K562 (cell line): ENCODE measurements around the gene METTL25B. TPM values are rescaled to one million over a fixed set of nuclear protein-coding genes. Genes with fewer than 3 reads are reported as not detected.
A peak's percentile ranks its signal among the peaks of the same experiment; 100 is the strongest.

Experiments
- ARID1B ChIP-seq: fragments of 450-650 bp; IDR thresholded peaks from 2 replicates; pipeline ENCODE4 v1.6.1; 2016; ENCODE audit warnings: antibody characterized with exemption, mild to moderate bottlenecking, inconsistent platforms
- CBX3 ChIP-seq, 2 experiments: IDR thresholded peaks; 1 replicate in 1 of 2; 2 replicates in 1 of 2; pipeline ENCODE4 v1.6.1; 2012; ENCODE audit warnings: inconsistent platforms in 2 of 2, low read length in 2 of 2, borderline replicate concordance in 1 of 2, control low read depth in 1 of 2
- CBX8 ChIP-seq: fragments of 200-600 bp; sonication (generic); IDR thresholded peaks from 2 replicates; pipeline ENCODE4 v1.6.1; 2012; ENCODE audit warnings: borderline replicate concordance, mixed run types, low read depth, mild to moderate bottlenecking, moderate library complexity, mixed read lengths, low read length, control low read depth, inconsistent platforms; ENCODE audit not compliant: poor library complexity, severe bottlenecking; ENCODE audit errors: extremely low read depth
- CCNT2 ChIP-seq: IDR thresholded peaks from 2 replicates; pipeline ENCODE4 v1.6.1; 2011; ENCODE audit warnings: borderline replicate concordance, low read depth, mild to moderate bottlenecking, moderate library complexity, mixed read lengths, low read length; ENCODE audit not compliant: insufficient read length; ENCODE audit errors: extremely low read depth
- FOXK2 ChIP-seq, 2 experiments: fragments of 450-650 bp; IDR thresholded peaks in 1 of 2; conservative IDR thresholded peaks in 1 of 2; 2 replicates each; pipeline ENCODE4 v1.6.1; 2016; ENCODE audit warnings: low read depth in 2 of 2, mild to moderate bottlenecking in 1 of 2
- HCFC1 ChIP-seq: IDR thresholded peaks from 2 replicates; pipeline ENCODE4 v1.6.1; 2012; ENCODE audit warnings: low read depth, low read length, improper control_type of control experiment
- MCM5 ChIP-seq: fragments of 450-650 bp; IDR thresholded peaks from 2 replicates; pipeline ENCODE4 v1.6.1; 2016; ENCODE audit warnings: low read depth
- NRF1 ChIP-seq, 2 experiments: fragments of 450-650 bp; IDR thresholded peaks in 1 of 2; conservative IDR thresholded peaks in 1 of 2; 2 replicates each; pipeline ENCODE4 v1.6.1; 2014; ENCODE audit warnings: mild to moderate bottlenecking in 2 of 2
- PPARD ChIP-seq: fragments of 250-450 bp; sonication (Bioruptor Pico); IDR thresholded peaks from 2 replicates; pipeline ENCODE4 v1.8.0; 2022; ENCODE audit warnings: inconsistent platforms, mild to moderate bottlenecking, moderate library complexity
- SIN3B ChIP-seq: fragments of 450-650 bp; IDR thresholded peaks from 2 replicates; pipeline ENCODE4 v1.6.1; 2017; ENCODE audit warnings: low read depth, mild to moderate bottlenecking, moderate library complexity
- YBX1 ChIP-seq: fragments of 450-650 bp; IDR thresholded peaks from 2 replicates; pipeline ENCODE4 v1.7.1; 2016; ENCODE audit warnings: mild to moderate bottlenecking
- ZNF133 ChIP-seq: fragments of 250-450 bp; sonication (Bioruptor Pico); IDR thresholded peaks from 2 replicates; pipeline ENCODE4 v1.4.0; 2020; ENCODE audit warnings: mild to moderate bottlenecking
- ZNF592 ChIP-seq: fragments of 450-650 bp; IDR thresholded peaks from 2 replicates; pipeline ENCODE4 v1.6.1; 2017; ENCODE audit warnings: antibody characterized with exemption, mild to moderate bottlenecking
- polyA plus RNA-seq, 8 experiments: library from polyadenylated mRNA; depleted of rRNA in 4 of 8; stranded (reverse) in 5 of 8; unstranded in 3 of 8; fragments of >200 nt; fragmentation: Nextera tagmentation in 2 of 8; fragmentation: Illumina TruSeq in 1 of 8; extraction: Ambion mirVana in 2 of 8; extraction: Trizol in 1 of 8; gene quantifications; 2 replicates each; pipeline versions ENCODE4 v1.2.1 to v1.2.3, GENCODE V29; 2011 to 2014; ENCODE audit warnings: inconsistent platforms in 1 of 8, missing spikeins in 1 of 8
- total RNA-seq, 7 experiments: library from RNA; depleted of rRNA in 6 of 7; stranded (reverse); fragments of >200 nt in 6 of 7; fragmentation: Illumina TruSeq in 2 of 7; extraction: Trizol in 2 of 7; gene quantifications; 2 replicates each; pipeline versions ENCODE4 v1.2.1 to v1.2.3, GENCODE V29; 2011 to 2021; ENCODE audit warnings: low replicate concordance in 1 of 7
- TF ChIP-seq, protein P1 (sequence below): fragments of 450-650 bp; IDR thresholded peaks from 2 replicates; pipeline ENCODE4 v1.6.1; 2014; ENCODE audit warnings: low read depth, mild to moderate bottlenecking, moderate library complexity, borderline replicate concordance

METTL25B gene
- total and polyA plus RNA-seq, 9 of the 15 experiments (the other 6 are each of a cell fraction or from before 2014, with no cell fraction given) = 7.7 to 48.3 (median 33.1) TPM

- TF ChIP-seq ZNF592 = peak; percentile 83
- no peak for TF ChIP-seq ZNF133 (CRISPR knock-in tag)
- no peak for TF ChIP-seq ARID1B
- no peak for TF ChIP-seq CCNT2
- no peak for TF ChIP-seq PPARD
- TF ChIP-seq NRF1 (conservative IDR thresholded peaks at IDR 0.05 in 1 of 2, IDR thresholded peaks at IDR 0.05 in 1 of 2) = peak; percentile 99 to 100
- TF ChIP-seq HCFC1 = peak; percentile 99
- TF ChIP-seq FOXK2 (conservative IDR thresholded peaks at IDR 0.05 in 1 of 2, IDR thresholded peaks at IDR 0.05 in 1 of 2; ENCODE audit: low read depth in 2 of 2) = peak; percentile 87 to 92
- TF ChIP-seq, protein P1, sequence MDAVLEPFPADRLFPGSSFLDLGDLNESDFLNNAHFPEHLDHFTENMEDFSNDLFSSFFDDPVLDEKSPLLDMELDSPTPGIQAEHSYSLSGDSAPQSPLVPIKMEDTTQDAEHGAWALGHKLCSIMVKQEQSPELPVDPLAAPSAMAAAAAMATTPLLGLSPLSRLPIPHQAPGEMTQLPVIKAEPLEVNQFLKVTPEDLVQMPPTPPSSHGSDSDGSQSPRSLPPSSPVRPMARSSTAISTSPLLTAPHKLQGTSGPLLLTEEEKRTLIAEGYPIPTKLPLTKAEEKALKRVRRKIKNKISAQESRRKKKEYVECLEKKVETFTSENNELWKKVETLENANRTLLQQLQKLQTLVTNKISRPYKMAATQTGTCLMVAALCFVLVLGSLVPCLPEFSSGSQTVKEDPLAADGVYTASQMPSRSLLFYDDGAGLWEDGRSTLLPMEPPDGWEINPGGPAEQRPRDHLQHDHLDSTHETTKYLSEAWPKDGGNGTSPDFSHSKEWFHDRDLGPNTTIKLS = peak; percentile 97
- peak; percentile 37; the same call in 1 of the 2 replicates for TF ChIP-seq SIN3B
- TF ChIP-seq CBX3 (IDR thresholded peaks at IDR 0.05; ENCODE audit: borderline replicate concordance in 1 of 2, low read length in 2 of 2) = peak in 1 of 2 experiments; percentile 54; a peak in 1 of 3 replicates
- no peak for TF ChIP-seq YBX1
- no peak for TF ChIP-seq MCM5
- no peak for TF ChIP-seq CBX8
Observed at GRCh38 chr1:156740741-156741480, 12.6 kb downstream of the METTL25B start, which contains the start of gene MRPL24 (continued).
